ENCODE data around the gene PTPRM. TPM values are rescaled to one million over a fixed set of nuclear protein-coding genes. Genes with fewer than 3 reads are reported as not detected.

The PTPRM gene
- total RNA-seq, 1 experiment from 2014 or later = 11.1 TPM

GRCh38 chr18:7603259-7604000 lies 36.3 kb downstream of the PTPRM start:
- POLR2A ChIA-PET = no interaction called here
- Mint-ChIP-seq H3K4me3 (no peak overlapping the region), H3K27ac (peak overlapping the region; percentile 88), H3K9me3 (no peaks in the 10 kb centered on the region), H3K4me1 (peaks cover 76% of the 10 kb centered on the region), H3K27me3 (ENCODE audit: low read depth) (no peaks in the 10 kb centered on the region), H3K36me3 (no peaks in the 10 kb centered on the region)
- CTCF ChIA-PET = interaction anchor here (4.6 kb wide), 1 partner anchor 36 kb away, joined by 16 read pairs; the partner anchor contains the start of gene PTPRM
- DNase-seq (ENCODE audit: low spot score) = no peak
- TF ChIP-seq ATF1 (CRISPR knock-in tag; IDR thresholded peaks at IDR 0.05) (no peak), NR3C1 (CRISPR knock-in tag; conservative IDR thresholded peaks at IDR 0.05; ENCODE audit: low read depth) (no peak), ZNF121 (CRISPR knock-in tag; IDR thresholded peaks at IDR 0.05) (no peak), ZNF423 (CRISPR knock-in tag; IDR thresholded peaks at IDR 0.05) (peak; percentile 89), GABPB1 (CRISPR knock-in tag; IDR thresholded peaks at IDR 0.05) (no peak), PRRX2 (CRISPR knock-in tag; IDR thresholded peaks at IDR 0.05) (no peak)
- ATAC-seq = peak; percentile 33; the same call in 1 of the 2 replicates

- ChIA-PET CTCF (interaction anchor here (1.0 to 4.6 kb wide), 6 partner anchors 10 to 874 kb away, joined by 3 to 16 read pairs (median 6); partner anchors contain the start of gene PTPRM), POLR2A (no interaction called here)
- Mint-ChIP-seq H3K27me3 (ENCODE audit: low read depth) (no peaks in the 10 kb centered on the region), H3K4me1 (peaks cover 78% of the 10 kb centered on the region), H3K4me3 (peak overlapping the region; percentile 5; the same call in 1 of the 2 replicates), H3K27ac (peak overlapping the region; percentile 65), H3K9me3 (no peaks in the 10 kb centered on the region), H3K36me3 (no peaks in the 10 kb centered on the region)
- ATAC-seq (no peak), DNase-seq (ENCODE audit: low spot score) (no peak)
- no peak for TF ChIP-seq ZSCAN18 (CRISPR knock-in tag; IDR thresholded peaks at IDR 0.05)
- TF ChIP-seq USF2 (CRISPR knock-in tag; IDR thresholded peaks at IDR 0.05) = no peak
- no peak for TF ChIP-seq ZBTB43 (CRISPR knock-in tag; IDR thresholded peaks at IDR 0.05)
- no peak for TF ChIP-seq ZNF396 (CRISPR knock-in tag; IDR thresholded peaks at IDR 0.05; ENCODE audit: borderline replicate concordance)
- no peak for TF ChIP-seq MYBL2 (CRISPR knock-in tag; IDR thresholded peaks at IDR 0.05)
Observed at GRCh38 chr18:7604361-7604760, 37.2 kb downstream of the PTPRM start.

- no peaks in the 10 kb centered on the region for H3K36me3 Mint-ChIP-seq
- no peak overlapping the region for H3K4me3 Mint-ChIP-seq
- DNase-seq (ENCODE audit: low spot score) (no peak), ATAC-seq (peak; percentile 61)
- H3K9me3 Mint-ChIP-seq = no peaks in the 10 kb centered on the region; the same call in 1 of the 2 replicates
- POLR2A ChIA-PET = interaction anchor here (0.5 kb wide), 1 partner anchor 9 kb away, joined by 4 read pairs; no protein-coding TSS in a partner anchor
- H3K27me3 Mint-ChIP-seq (ENCODE audit: low read depth) = no peaks in the 10 kb centered on the region
- CTCF ChIA-PET = interaction anchor here (1.8 to 4.6 kb wide), 4 partner anchors 12 to 334 kb away, joined by 5 to 16 read pairs (median 7); partner anchors contain the start of gene PTPRM
- H3K27ac Mint-ChIP-seq = no peak overlapping the region
- peaks cover 67% of the 10 kb centered on the region for H3K4me1 Mint-ChIP-seq
- TF ChIP-seq ZNF416 (CRISPR knock-in tag; IDR thresholded peaks at IDR 0.05) = no peak
- no peak for TF ChIP-seq MLX (CRISPR knock-in tag; IDR thresholded peaks at IDR 0.05)
- no peak for TF ChIP-seq ATF6 (CRISPR knock-in tag; IDR thresholded peaks at IDR 0.05)
- TF ChIP-seq ZNF219 (CRISPR knock-in tag; IDR thresholded peaks at IDR 0.05; ENCODE audit: borderline replicate concordance) = no peak
- no peak for TF ChIP-seq ZNF512 (CRISPR knock-in tag; IDR thresholded peaks at IDR 0.05; ENCODE audit: borderline replicate concordance)
- TF ChIP-seq MAX (CRISPR knock-in tag; IDR thresholded peaks at IDR 0.05) = no peak
- TF ChIP-seq E2F5 (CRISPR knock-in tag; IDR thresholded peaks at IDR 0.05) = no peak
- no peak for TF ChIP-seq GTF2I (CRISPR knock-in tag; conservative IDR thresholded peaks at IDR 0.05)
Observed at GRCh38 chr18:7605705-7606104, 38.6 kb downstream of the PTPRM start.
